ENCODE data around the gene MLLT1.

Gene MLLT1

GRCh38 chr19:6249296-6249695 lies 30.5 kb downstream of the MLLT1 start:
- no peak overlapping the region for H3K4me2 ChIP-seq
- H3K9ac ChIP-seq: no peak overlapping the region
- H3K36me3 ChIP-seq (ENCODE audit: insufficient read depth): no peaks in the 10 kb centered on the region
- no peaks in the 10 kb centered on the region for H4K20me1 ChIP-seq (ENCODE audit: insufficient read depth)
- no peak overlapping the region for H2AFZ ChIP-seq (ENCODE audit: low read depth)
- no peaks in the 10 kb centered on the region for H3K27me3 ChIP-seq (ENCODE audit: insufficient read depth, low read depth)
- no peaks in the 10 kb centered on the region for H3K4me1 ChIP-seq (ENCODE audit: low read depth, poor library complexity, severe bottlenecking)
- no peak overlapping the region for H3K4me3 ChIP-seq (IDR thresholded peaks at IDR 0.05; ENCODE audit: insufficient read depth, low read depth, low read length)
- no peak overlapping the region for H3K27ac ChIP-seq
- no peak for TF ChIP-seq CTCF (conservative IDR thresholded peaks at IDR 0.05; ENCODE audit: low read depth, low read length)
- H3K79me2 ChIP-seq (ENCODE audit: insufficient read depth, low read depth): peaks cover 89% of the 10 kb centered on the region

GRCh38 chr19:6248844-6249243 lies 30.9 kb downstream of the MLLT1 start:
- Histone ChIP-seq H3K27me3 (ENCODE audit: insufficient read depth, low read depth) (no peaks in the 10 kb centered on the region), H3K4me1 (ENCODE audit: low read depth, poor library complexity, severe bottlenecking) (no peaks in the 10 kb centered on the region), H3K4me3 (IDR thresholded peaks at IDR 0.05; ENCODE audit: insufficient read depth, low read depth, low read length) (no peak overlapping the region)

GRCh38 chr19:6248341-6248740 lies 31.4 kb downstream of the MLLT1 start:
- no peaks in the 10 kb centered on the region; the same call in 1 of the 2 replicates for H4K20me1 ChIP-seq (ENCODE audit: insufficient read depth)
- no peak overlapping the region for H2AFZ ChIP-seq (ENCODE audit: low read depth)
- H3K4me2 ChIP-seq: no peak overlapping the region
- peaks cover 88% of the 10 kb centered on the region for H3K79me2 ChIP-seq (ENCODE audit: insufficient read depth, low read depth)
- TF ChIP-seq CTCF (conservative IDR thresholded peaks at IDR 0.05; ENCODE audit: low read depth, low read length): no peak
- no peak overlapping the region for H3K27ac ChIP-seq
- H3K9ac ChIP-seq: no peak overlapping the region
- no peaks in the 10 kb centered on the region for H3K27me3 ChIP-seq (ENCODE audit: insufficient read depth, low read depth)
- H3K4me1 ChIP-seq (ENCODE audit: low read depth, poor library complexity, severe bottlenecking): no peaks in the 10 kb centered on the region
- H3K4me3 ChIP-seq (IDR thresholded peaks at IDR 0.05; ENCODE audit: insufficient read depth, low read depth, low read length): no peak overlapping the region
- no peaks in the 10 kb centered on the region for H3K36me3 ChIP-seq (ENCODE audit: insufficient read depth)

More at GRCh38 chr19:6248844-6249243, 30.9 kb downstream of the MLLT1 start:
- Histone ChIP-seq H3K9ac (no peak overlapping the region), H4K20me1 (ENCODE audit: insufficient read depth) (no peaks in the 10 kb centered on the region), H3K27ac (no peak overlapping the region), H2AFZ (ENCODE audit: low read depth) (no peak overlapping the region), H3K4me2 (no peak overlapping the region), H3K79me2 (ENCODE audit: insufficient read depth, low read depth) (peaks cover 89% of the 10 kb centered on the region), H3K36me3 (ENCODE audit: insufficient read depth) (no peaks in the 10 kb centered on the region)
- TF ChIP-seq CTCF (conservative IDR thresholded peaks at IDR 0.05; ENCODE audit: low read depth, low read length): no peak

- H3K4me3 ChIP-seq (IDR thresholded peaks at IDR 0.05; ENCODE audit: insufficient read depth, low read depth, low read length): no peak overlapping the region
- H2AFZ ChIP-seq (ENCODE audit: low read depth): no peak overlapping the region
- H3K27ac ChIP-seq: no peak overlapping the region
- H3K36me3 ChIP-seq (ENCODE audit: insufficient read depth): no peaks in the 10 kb centered on the region
- H4K20me1 ChIP-seq (ENCODE audit: insufficient read depth): no peaks in the 10 kb centered on the region; the same call in 1 of the 2 replicates
- H3K79me2 ChIP-seq (ENCODE audit: insufficient read depth, low read depth): peaks cover 86% of the 10 kb centered on the region
- no peak for TF ChIP-seq CTCF (conservative IDR thresholded peaks at IDR 0.05; ENCODE audit: low read depth, low read length)
- H3K4me2 ChIP-seq: no peak overlapping the region
- no peaks in the 10 kb centered on the region for H3K27me3 ChIP-seq (ENCODE audit: insufficient read depth, low read depth)
- no peaks in the 10 kb centered on the region for H3K4me1 ChIP-seq (ENCODE audit: low read depth, poor library complexity, severe bottlenecking)
- no peak overlapping the region for H3K9ac ChIP-seq
These were observed 32.8 kb downstream of the MLLT1 start for GRCh38 chr19:6247007-6247288.
